OCI-LY7 (cell line): Measurements from ENCODE around the gene ANKRD63. TPM values are rescaled to one million over a fixed set of nuclear protein-coding genes. Genes with fewer than 3 reads are reported as not detected.

Source experiments
- BruUV-seq: library from RNA; stranded (reverse); fragments of 400-500 nt; replicated peaks from 2 replicates; lab custom pipeline; 2021; lab: Mats Ljungman, UMichigan
- CTCF ChIA-PET: fragments of 300-600 bp; sonication (Branson Sonifier 250); formaldehyde crosslinking; loops from one replicate; lab custom pipeline; 2022; ENCODE audit warnings: antibody characterized with exemption; ENCODE audit not compliant: unreplicated experiment; lab: Charles Lee
- POLR2A ChIA-PET: fragments of 300-600 bp; sonication (Branson Sonifier 250); formaldehyde crosslinking; loops from one replicate; lab custom pipeline; 2022; ENCODE audit warnings: antibody characterized with exemption; lab: Charles Lee
- DNase-seq: peaks from one replicate; pipeline ENCODE4 v3.0.0-alpha.2; 2015; ENCODE audit warnings: low spot score
- H2AFZ ChIP-seq: fragments of 200-600 bp; sonication (generic), shearing (Covaris generic); 2 replicates; pipeline ENCODE4 v1.6.1; 2014; ENCODE audit warnings: mild to moderate bottlenecking, antibody characterized with exemption, low read length, moderate library complexity
- H3K27ac ChIP-seq: fragments of 200-600 bp; sonication (generic); 2 replicates; pipeline ENCODE4 v1.5.1; 2014; ENCODE audit warnings: mixed run types, low read depth, mild to moderate bottlenecking, moderate library complexity, low read length, inconsistent platforms; ENCODE audit not compliant: poor library complexity, severe bottlenecking
- H3K36me3 ChIP-seq: fragments of 200-600 bp; sonication (generic); 2 replicates; pipeline ENCODE4 v1.6.1; 2014; ENCODE audit warnings: mild to moderate bottlenecking, antibody characterized with exemption, low read length, moderate library complexity, mixed read lengths; ENCODE audit not compliant: insufficient read depth
- H3K4me1 ChIP-seq: fragments of 200-600 bp; sonication (generic); 2 replicates; pipeline ENCODE4 v1.5.1; 2014; ENCODE audit warnings: mild to moderate bottlenecking, low read length; ENCODE audit not compliant: insufficient read depth, poor library complexity, severe bottlenecking
- H3K4me2 ChIP-seq: fragments of 200-600 bp; sonication (generic); 2 replicates; pipeline ENCODE4 v1.6.1; 2014; ENCODE audit warnings: mild to moderate bottlenecking, low read length
- H3K4me3 ChIP-seq: fragments of 200-600 bp; sonication (generic); 2 replicates; pipeline ENCODE4 v1.5.1; 2014; ENCODE audit warnings: mild to moderate bottlenecking, low read depth, low read length; ENCODE audit not compliant: poor library complexity, severe bottlenecking
- H3K79me2 ChIP-seq: fragments of 200-600 bp; sonication (generic); 2 replicates; pipeline ENCODE4 v1.6.1; 2016; ENCODE audit warnings: low read depth, mild to moderate bottlenecking, low read length, moderate library complexity, mixed read lengths; ENCODE audit not compliant: insufficient read depth
- H3K9me2 ChIP-seq: fragments of 200-600 bp; sonication (generic); 2 replicates; pipeline ENCODE4 v1.6.1; 2016; ENCODE audit warnings: mild to moderate bottlenecking, low read length, mixed read lengths; ENCODE audit not compliant: insufficient read depth
- H3K9me3 ChIP-seq: fragments of 200-600 bp; sonication (generic); 2 replicates; pipeline ENCODE4 v1.6.1; 2014; ENCODE audit warnings: mild to moderate bottlenecking, mixed run types, low read length, mixed read lengths
- H4K20me1 ChIP-seq: fragments of 200-600 bp; sonication (generic); 2 replicates; pipeline ENCODE4 v1.6.1; 2014; ENCODE audit warnings: mild to moderate bottlenecking, antibody characterized with exemption, low read length, moderate library complexity, mixed read lengths; ENCODE audit not compliant: insufficient read depth
- CTCF ChIP-seq: fragments of 200-600 bp; sonication (generic); conservative IDR thresholded peaks from 2 replicates; pipeline ENCODE4 v1.5.1; 2014; ENCODE audit warnings: mild to moderate bottlenecking, antibody characterized with exemption, low read length, moderate library complexity, mixed read lengths
- EZH2phosphoT487 ChIP-seq: fragments of 200-600 bp; sonication (generic); IDR thresholded peaks from 2 replicates; pipeline ENCODE4 v1.6.1; 2018; ENCODE audit warnings: low read depth, borderline replicate concordance, mild to moderate bottlenecking, mixed run types, antibody characterized with exemption, low read length, moderate library complexity, mixed read lengths
- intact Hi-C: fragments of 100-400 bp; cut with micrococcal nuclease; formaldehyde crosslinking; loops from one replicate; pipeline ENCODE4 v1.10.0; 2022; ENCODE audit not compliant: unreplicated experiment
- total RNA-seq, 2 experiments: library from RNA; depleted of rRNA in 1 of 2; stranded (reverse); fragments of >200 nt in 1 of 2; shearing (Covaris generic) in 1 of 2; gene quantifications; 2 replicates each; pipeline ENCODE4 v1.2.3, GENCODE V29; 2014 to 2022

ANKRD63 gene
- total RNA-seq, 2 experiments from 2014 or later: not detected

GRCh38 chr15:40267670-40268069 is 15.2 kb downstream of the ANKRD63 start:
- POLR2A ChIA-PET: no interaction called here
- intact Hi-C loops: no loop called here

GRCh38 chr15:40266828-40267304 is 16.0 kb downstream of the ANKRD63 start:
- Histone ChIP-seq H3K9me2 (no peaks in the 10 kb centered on the region), H3K4me1 (no peaks in the 10 kb centered on the region), H3K36me3 (no peaks in the 10 kb centered on the region), H3K27ac (no peak overlapping the region), H3K79me2 (no peaks in the 10 kb centered on the region), H2AFZ (no peak overlapping the region), H3K9me3 (no peaks in the 10 kb centered on the region), H3K4me2 (no peak overlapping the region), H4K20me1 (no peaks in the 10 kb centered on the region), H3K4me3 (no peak overlapping the region)
- ChIA-PET CTCF (no interaction called here), POLR2A (no interaction called here)
- DNase-seq: no peak
- intact Hi-C loops: no loop called here
- no peak for TF ChIP-seq CTCF
- BruUV-seq: no TSS peak

More at GRCh38 chr15:40267670-40268069, 15.2 kb downstream of the ANKRD63 start:
- Histone ChIP-seq H3K9me2 (no peaks in the 10 kb centered on the region), H3K4me2 (no peak overlapping the region), H3K36me3 (no peaks in the 10 kb centered on the region), H3K4me1 (no peaks in the 10 kb centered on the region), H4K20me1 (no peaks in the 10 kb centered on the region), H3K4me3 (no peak overlapping the region), H3K9me3 (no peaks in the 10 kb centered on the region), H2AFZ (no peak overlapping the region), H3K27ac (no peak overlapping the region), H3K79me2 (no peaks in the 10 kb centered on the region)
- no peak for DNase-seq
- no TSS peak for BruUV-seq
- TF ChIP-seq CTCF (no peak), EZH2phosphoT487 (no peak)
- CTCF ChIA-PET: interaction anchor here (0.6 kb wide), 1 partner anchor 220 kb away, joined by 3 read pairs; no protein-coding TSS in a partner anchor

- intact Hi-C loops: no loop called here
- no peaks in the 10 kb centered on the region for H3K79me2 ChIP-seq
Observed at GRCh38 chr15:40265875-40266274, 17.0 kb downstream of the ANKRD63 start.

More at GRCh38 chr15:40265875-40266274, 17.0 kb downstream of the ANKRD63 start:
- CTCF ChIA-PET: no interaction called here
- POLR2A ChIA-PET: no interaction called here
- Histone ChIP-seq H4K20me1 (no peaks in the 10 kb centered on the region), H3K9me2 (no peaks in the 10 kb centered on the region), H3K4me2 (no peak overlapping the region), H3K36me3 (no peaks in the 10 kb centered on the region), H3K4me1 (no peaks in the 10 kb centered on the region), H3K4me3 (no peak overlapping the region), H2AFZ (no peak overlapping the region), H3K27ac (no peak overlapping the region), H3K9me3 (no peaks in the 10 kb centered on the region)
- no TSS peak for BruUV-seq
- no peak for TF ChIP-seq CTCF
- TF ChIP-seq EZH2phosphoT487: no peak
- no peak for DNase-seq
